ENCODE results near the gene CEMIP2.

DNA sequence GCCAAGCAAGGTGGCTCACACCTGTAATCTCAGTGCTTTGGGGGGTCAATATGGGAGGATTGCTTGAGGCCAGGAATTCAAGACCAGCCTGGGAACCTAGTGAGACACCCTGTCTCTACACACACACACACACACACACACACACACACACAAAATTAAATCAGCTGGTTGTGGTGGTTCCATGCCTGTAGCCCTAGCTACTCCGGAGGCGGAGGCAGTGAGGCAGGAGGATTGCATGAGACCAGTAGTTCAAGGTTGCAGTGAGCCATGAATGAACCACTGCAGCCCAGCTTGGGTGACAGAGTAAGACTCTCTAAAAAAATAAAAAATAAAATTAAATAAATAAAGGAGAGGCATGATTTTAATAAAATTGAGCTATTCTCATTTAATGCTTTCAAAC lies 13.1 kb downstream of the CEMIP2 start:
- TF ChIP-seq, protein P1, sequence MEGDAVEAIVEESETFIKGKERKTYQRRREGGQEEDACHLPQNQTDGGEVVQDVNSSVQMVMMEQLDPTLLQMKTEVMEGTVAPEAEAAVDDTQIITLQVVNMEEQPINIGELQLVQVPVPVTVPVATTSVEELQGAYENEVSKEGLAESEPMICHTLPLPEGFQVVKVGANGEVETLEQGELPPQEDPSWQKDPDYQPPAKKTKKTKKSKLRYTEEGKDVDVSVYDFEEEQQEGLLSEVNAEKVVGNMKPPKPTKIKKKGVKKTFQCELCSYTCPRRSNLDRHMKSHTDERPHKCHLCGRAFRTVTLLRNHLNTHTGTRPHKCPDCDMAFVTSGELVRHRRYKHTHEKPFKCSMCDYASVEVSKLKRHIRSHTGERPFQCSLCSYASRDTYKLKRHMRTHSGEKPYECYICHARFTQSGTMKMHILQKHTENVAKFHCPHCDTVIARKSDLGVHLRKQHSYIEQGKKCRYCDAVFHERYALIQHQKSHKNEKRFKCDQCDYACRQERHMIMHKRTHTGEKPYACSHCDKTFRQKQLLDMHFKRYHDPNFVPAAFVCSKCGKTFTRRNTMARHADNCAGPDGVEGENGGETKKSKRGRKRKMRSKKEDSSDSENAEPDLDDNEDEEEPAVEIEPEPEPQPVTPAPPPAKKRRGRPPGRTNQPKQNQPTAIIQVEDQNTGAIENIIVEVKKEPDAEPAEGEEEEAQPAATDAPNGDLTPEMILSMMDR (IDR thresholded peaks at IDR 0.05): no peak
- no peak for TF ChIP-seq POLR2AphosphoS5 (IDR thresholded peaks at IDR 0.05)

Measured in sigmoid colon (tissue), 4 donors.